ENCODE measurements around the gene SIPA1L2. TPM values are rescaled to one million over a fixed set of nuclear protein-coding genes. Genes with fewer than 3 reads are reported as not detected.

Gene SIPA1L2
- total RNA-seq, 1 donor = 0.81 TPM

GRCh38 chr1:232644209-232644608 is 14.3 kb upstream of the SIPA1L2 start:
- no peak for DNase-seq (ENCODE audit: low read depth in 2 of 3, low spot score in 2 of 3)

- DNase-seq (ENCODE audit: low read depth in 2 of 3, low spot score in 2 of 3) = no peak
Observed at GRCh38 chr1:232643251-232643650, 13.3 kb upstream of the SIPA1L2 start.

- no peak for DNase-seq (ENCODE audit: low read depth in 2 of 3, low spot score in 2 of 3)
Observed at GRCh38 chr1:232641507-232641906, 11.6 kb upstream of the SIPA1L2 start.

GRCh38 chr1:232636799-232637198 is 6.9 kb upstream of the SIPA1L2 start:
- DNase-seq (ENCODE audit: low read depth in 2 of 3, low spot score in 2 of 3) = no peak

- peak in 1 of 3 donors; percentile 71 for DNase-seq (ENCODE audit: low read depth in 2 of 3, low spot score in 2 of 3)
Observed at GRCh38 chr1:232635778-232636356, 5.9 kb upstream of the SIPA1L2 start.

- DNase-seq (ENCODE audit: low read depth in 2 of 3, low spot score in 2 of 3) = no peak
Observed at GRCh38 chr1:232635279-232635678, 5.3 kb upstream of the SIPA1L2 start.

GRCh38 chr1:232634096-232634495 is 4.2 kb upstream of the SIPA1L2 start:
- DNase-seq (ENCODE audit: low read depth in 2 of 3, low spot score in 2 of 3) = no peak

- no peak for DNase-seq (ENCODE audit: low read depth in 2 of 3, low spot score in 2 of 3)
Observed at GRCh38 chr1:232630894-232631195, 912 bp upstream of the SIPA1L2 start.

- no peak for DNase-seq (ENCODE audit: low read depth in 2 of 3, low spot score in 2 of 3)
Observed at GRCh38 chr1:232629250-232630046, 485 bp downstream of the SIPA1L2 start.

GRCh38 chr1:232628335-232629249 is 1.3 kb downstream of the SIPA1L2 start:
- DNase-seq (ENCODE audit: low read depth in 2 of 3, low spot score in 2 of 3) = peak in 2 of 3 donors; percentile 22 to 62

GRCh38 chr1:232627645-232628334 is 2.1 kb downstream of the SIPA1L2 start:
- DNase-seq (ENCODE audit: low read depth in 2 of 3, low spot score in 2 of 3) = peak in 2 of 3 donors; percentile 37 to 47

- no peak for DNase-seq (ENCODE audit: low read depth in 2 of 3, low spot score in 2 of 3)
Observed at GRCh38 chr1:232627171-232627570, 2.8 kb downstream of the SIPA1L2 start.

- no peak for DNase-seq (ENCODE audit: low read depth in 2 of 3, low spot score in 2 of 3)
Observed at GRCh38 chr1:232626452-232626851, 3.5 kb downstream of the SIPA1L2 start.

- no peak for DNase-seq (ENCODE audit: low read depth in 2 of 3, low spot score in 2 of 3)
Observed at GRCh38 chr1:232625319-232625868, 4.5 kb downstream of the SIPA1L2 start.

- no peak for DNase-seq (ENCODE audit: low read depth in 2 of 3, low spot score in 2 of 3)
Observed at GRCh38 chr1:232624546-232625281, 5.2 kb downstream of the SIPA1L2 start.

- DNase-seq (ENCODE audit: low read depth in 2 of 3, low spot score in 2 of 3) = no peak
Observed at GRCh38 chr1:232622981-232623380, 7.0 kb downstream of the SIPA1L2 start.

- DNase-seq (ENCODE audit: low read depth in 2 of 3, low spot score in 2 of 3) = no peak
Observed at GRCh38 chr1:232622378-232622777, 7.6 kb downstream of the SIPA1L2 start.

GRCh38 chr1:232621050-232621449 is 8.9 kb downstream of the SIPA1L2 start:
- no peak for DNase-seq (ENCODE audit: low read depth in 2 of 3, low spot score in 2 of 3)

- DNase-seq (ENCODE audit: low read depth in 2 of 3, low spot score in 2 of 3) = peak in 2 of 3 donors; percentile 39 to 61
Observed at GRCh38 chr1:232620356-232620969, 9.5 kb downstream of the SIPA1L2 start.
